Stromal cell of bone marrow (primary cell): ENCODE data around the gene TSKS.

Experiments used
- DNase-seq: peaks from one replicate; pipeline ENCODE4 v3.0.0-alpha.2; 2012; ENCODE audit warnings: low read depth

The TSKS gene

GRCh38 chr19:49716154-49716553 lies 47.0 kb downstream of the TSKS start:
- DNase-seq = no peak

DNA sequence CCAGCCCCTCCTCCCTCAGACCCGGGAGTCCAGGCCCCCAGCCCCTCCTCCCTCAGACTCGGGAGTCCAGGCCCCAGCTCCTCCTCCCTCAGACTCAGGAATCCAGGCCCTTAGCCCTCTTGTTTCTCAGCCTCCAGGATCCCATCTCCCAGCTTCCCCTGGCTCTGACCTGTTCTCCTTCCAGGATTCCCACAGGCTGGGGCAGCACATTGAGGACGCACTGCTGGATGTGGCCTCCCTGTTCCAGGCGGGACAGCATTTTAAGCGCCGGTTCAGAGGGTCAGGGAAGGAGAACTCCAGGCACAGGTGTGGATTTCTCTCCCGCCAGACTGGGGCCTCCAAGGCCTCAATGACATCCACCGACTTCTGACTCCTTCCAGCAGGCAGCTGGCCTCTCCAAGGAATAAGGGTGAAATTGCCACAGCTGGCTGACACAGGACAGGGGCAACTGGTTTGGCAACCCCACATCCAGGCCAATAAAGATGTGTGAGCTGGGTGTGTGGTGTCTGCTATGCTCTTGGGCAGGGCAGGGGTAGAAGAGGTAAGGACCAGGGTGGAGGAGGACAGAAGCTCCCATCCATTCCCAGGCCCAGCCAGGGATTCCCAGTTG lies 49.8 kb downstream of the TSKS start:
- DNase-seq = no peak

DNA sequence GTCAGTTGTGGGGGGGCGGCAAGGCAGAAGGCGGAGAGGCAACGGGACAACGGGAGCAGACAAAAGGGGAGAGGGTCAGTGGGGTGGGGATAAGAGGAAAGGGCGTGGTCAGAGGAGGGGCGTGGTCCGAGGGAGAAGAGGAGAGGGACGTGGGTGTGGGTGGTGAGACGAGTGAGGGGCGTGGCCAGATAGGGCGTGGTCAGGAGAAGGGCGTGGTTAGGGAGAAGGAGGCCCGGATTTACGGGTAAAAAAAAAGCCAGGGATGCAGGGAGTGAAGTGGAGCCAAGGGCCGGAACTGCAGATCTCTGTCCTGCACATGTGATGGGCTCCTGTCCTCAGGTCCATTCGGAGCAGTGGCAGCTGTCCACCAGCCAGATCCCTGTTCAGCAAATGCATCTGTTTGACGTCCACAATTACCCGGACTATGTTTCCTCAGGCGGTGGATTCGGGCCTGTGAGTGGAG lies 50.7 kb downstream of the TSKS start:
- DNase-seq = no peak

GRCh38 chr19:49710372-49710951 lies 52.6 kb downstream of the TSKS start:
- DNase-seq = peak; percentile 78

DNA sequence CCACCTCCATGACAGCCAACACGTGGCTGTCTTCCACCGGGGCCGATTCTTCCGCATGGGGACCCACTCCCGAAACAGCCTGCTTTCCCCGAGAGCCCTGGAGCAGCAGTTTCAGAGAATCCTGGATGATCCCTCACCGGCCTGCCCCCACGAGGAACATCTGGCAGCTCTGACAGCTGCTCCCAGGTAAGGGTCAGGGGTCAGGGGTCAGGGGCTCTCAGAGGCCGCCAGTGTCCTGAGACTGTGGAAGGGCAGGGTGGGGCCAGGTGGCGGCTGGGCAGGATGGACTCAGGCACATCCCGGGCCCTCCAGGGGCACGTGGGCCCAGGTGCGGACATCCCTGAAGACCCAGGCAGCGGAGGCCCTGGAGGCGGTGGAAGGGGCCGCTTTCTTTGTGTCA lies 57.2 kb downstream of the TSKS start:
- no peak for DNase-seq

- no peak for DNase-seq
Measured at GRCh38 chr19:49704888-49705642, 58.0 kb downstream of the TSKS start.

- DNase-seq = no peak
Measured at GRCh38 chr19:49701271-49701786, 61.8 kb downstream of the TSKS start.

- DNase-seq = no peak
Measured at GRCh38 chr19:49700563-49700962, 62.5 kb downstream of the TSKS start.

DNA sequence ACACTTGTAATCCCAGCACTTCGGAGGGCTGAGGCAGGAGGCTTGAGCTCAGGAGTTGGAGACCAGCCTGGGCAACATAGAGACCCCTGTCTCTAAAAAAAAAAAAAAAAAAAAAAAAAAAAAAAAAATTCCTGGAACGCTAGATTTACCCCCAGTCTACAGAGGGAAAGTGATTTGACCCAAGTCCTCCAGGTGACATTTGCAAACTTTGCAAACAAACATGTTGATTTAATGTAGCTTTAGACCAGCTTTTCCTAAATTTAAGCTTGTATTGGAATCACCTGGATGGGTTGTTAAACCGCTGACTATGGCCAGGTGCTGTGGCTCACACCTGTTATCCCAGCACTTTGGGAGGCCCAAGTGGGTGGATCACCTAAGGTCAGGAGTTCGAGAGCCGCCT lies 63.7 kb downstream of the TSKS start:
- DNase-seq = no peak

DNA sequence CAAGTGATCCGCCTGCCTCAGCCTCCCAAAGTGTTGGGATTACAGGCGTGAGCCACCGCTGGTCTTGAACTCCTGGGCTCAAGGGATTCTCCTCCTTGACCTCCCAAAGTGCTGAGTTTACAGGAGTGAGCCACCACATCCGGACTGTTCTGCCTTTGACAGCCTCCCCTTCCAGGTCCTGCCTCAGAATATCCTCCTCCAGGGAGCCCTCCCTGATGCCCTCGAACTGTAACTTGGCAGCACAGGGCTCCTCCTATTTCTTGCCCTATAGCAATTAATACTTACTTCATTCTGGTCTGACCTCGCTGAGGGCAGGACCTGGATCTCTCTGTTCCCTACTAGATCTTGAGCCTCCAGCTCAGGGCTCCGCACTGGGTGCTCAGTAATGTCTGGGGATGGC lies 66.2 kb downstream of the TSKS start:
- DNase-seq = no peak

- DNase-seq = no peak
Measured at GRCh38 chr19:49696115-49696514, 67.0 kb downstream of the TSKS start.

DNA sequence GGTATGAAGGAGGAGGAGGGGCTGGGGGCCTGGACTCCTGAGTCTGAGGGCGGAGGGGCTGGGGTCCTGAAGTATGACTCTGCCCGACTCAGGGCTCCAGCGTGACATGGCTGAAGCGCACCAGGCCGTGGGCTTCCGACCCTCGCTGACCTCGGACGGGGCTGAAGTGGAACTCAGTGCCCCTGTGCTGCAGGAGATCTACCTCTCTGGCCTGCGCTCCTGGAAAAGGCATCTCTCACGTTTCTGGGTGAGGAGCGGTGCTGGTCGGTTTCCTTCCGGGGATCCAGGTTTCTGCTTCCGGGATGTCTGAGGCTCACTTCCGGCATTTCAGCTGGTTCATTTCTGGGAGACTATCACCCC lies 71.0 kb downstream of the TSKS start:
- DNase-seq = no peak

- peak; percentile 45 for DNase-seq
Measured at GRCh38 chr19:49691243-49692146, 71.6 kb downstream of the TSKS start.

GRCh38 chr19:49690656-49691242 lies 72.4 kb downstream of the TSKS start, which contains the start of gene CPT1C:
TSS of gene CPT1C (plus strand) at chr19:49691116. CDS start at chr19:49692253, 1,137 bp downstream.
- peak; percentile 65 for DNase-seq

DNA sequence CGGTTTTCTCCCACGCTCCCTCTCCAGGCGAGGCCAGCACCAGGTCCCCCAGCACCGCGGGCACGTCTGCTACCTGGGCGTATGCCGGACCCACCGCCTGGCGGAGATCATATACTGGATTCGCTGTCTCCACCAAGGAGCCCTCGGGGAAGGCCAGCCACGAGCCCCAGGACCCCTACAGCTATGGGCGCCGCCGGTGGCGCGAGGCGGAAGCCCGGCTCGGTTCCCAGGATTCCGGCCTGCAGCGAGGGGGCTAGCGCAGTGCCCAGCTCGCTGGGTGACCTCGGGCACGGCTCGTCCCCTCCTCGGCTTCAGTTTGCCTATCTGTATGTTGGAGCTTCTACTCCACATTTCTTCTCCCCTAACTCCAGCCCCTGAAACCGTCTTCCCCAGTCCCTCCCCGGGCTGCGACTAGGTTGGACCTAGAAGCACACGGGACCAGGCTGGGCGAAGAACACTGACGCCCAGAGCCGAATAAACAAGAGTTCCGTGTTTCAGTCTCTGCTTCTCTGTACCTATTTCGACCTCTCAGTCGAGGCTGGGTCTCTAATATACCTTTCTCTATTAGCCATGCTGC lies 72.9 kb downstream of the TSKS start:
- no peak for DNase-seq
